CD14-positive monocyte (primary cell): Measurements from ENCODE around the gene STK39. TPM values are rescaled to one million over a fixed set of nuclear protein-coding genes. Genes with fewer than 3 reads are reported as not detected.

Experiments used
- DNase-seq, 3 donors: peaks; one replicate each; pipeline ENCODE4 v3.0.0-alpha.2; 2011 to 2022
- H2AFZ ChIP-seq: 2 replicates; pipeline ENCODE4 v1.6.0; 2012; ENCODE audit warnings: mild to moderate bottlenecking, low read depth, low read length, inconsistent platforms; ENCODE audit not compliant: insufficient read depth, poor library complexity, severe bottlenecking
- H3K27ac ChIP-seq, 2 donors: 1 replicate in 1 of 2; 2 replicates in 1 of 2; pipeline ENCODE4 v1.5.1; 2012 to 2013; ENCODE audit warnings: low read length in 2 of 2, control low read depth in 1 of 2, inconsistent platforms in 1 of 2, low read depth in 1 of 2, mild to moderate bottlenecking in 1 of 2
- H3K27me3 ChIP-seq, 2 donors: one replicate each; pipeline versions ENCODE4 v1.6.0 to v1.6.1; 2011 to 2013; ENCODE audit warnings: low read length in 2 of 2; ENCODE audit not compliant: control insufficient read depth in 2 of 2, insufficient read depth in 2 of 2
- H3K36me3 ChIP-seq, 2 donors: replicated peaks in 1 of 2; 1 replicate in 1 of 2; 2 replicates in 1 of 2; pipeline versions ENCODE4 v1.5.1 to v1.6.1; 2012 to 2013; ENCODE audit warnings: low read length in 2 of 2, control low read depth in 1 of 2, inconsistent platforms in 1 of 2, mild to moderate bottlenecking in 1 of 2; ENCODE audit not compliant: insufficient read depth in 2 of 2, control insufficient read depth in 1 of 2
- H3K4me1 ChIP-seq, 2 donors: 1 replicate in 1 of 2; 2 replicates in 1 of 2; pipeline versions ENCODE4 v1.5.1 to v1.6.1; 2012 to 2013; ENCODE audit warnings: low read length in 2 of 2, control low read depth in 1 of 2, inconsistent platforms in 1 of 2, mild to moderate bottlenecking in 1 of 2, moderate library complexity in 1 of 2; ENCODE audit not compliant: insufficient read depth in 2 of 2, control insufficient read depth in 1 of 2
- H3K4me2 ChIP-seq: replicated peaks from 2 replicates; pipeline ENCODE3; 2012; ENCODE audit warnings: low read length, moderate library complexity, mild to moderate bottlenecking; ENCODE audit not compliant: poor library complexity, severe bottlenecking; ENCODE audit errors: extremely low read depth
- H3K4me3 ChIP-seq, 3 experiments: fragments of 200-600 bp in 1 of 3; sonication (generic) in 1 of 3; replicated peaks in 1 of 3; 1 replicate in 2 of 3; 2 replicates in 1 of 3; pipeline ENCODE4 v1.5.1; 2011 to 2013; ENCODE audit warnings: low read length in 3 of 3, mild to moderate bottlenecking in 3 of 3, control low read depth in 2 of 3, low read depth in 2 of 3, inconsistent platforms in 1 of 3, moderate library complexity in 1 of 3
- H3K79me2 ChIP-seq: 2 replicates; pipeline ENCODE4 v1.6.0; 2012; ENCODE audit warnings: mild to moderate bottlenecking, control low read depth, inconsistent platforms, low read length, moderate library complexity; ENCODE audit not compliant: insufficient read depth
- H3K9ac ChIP-seq: 2 replicates; pipeline ENCODE4 v1.6.0; 2017; ENCODE audit warnings: low read length, mild to moderate bottlenecking; ENCODE audit not compliant: insufficient read depth, poor library complexity, severe bottlenecking
- H3K9me3 ChIP-seq, 2 donors: replicated peaks in 1 of 2; 1 replicate in 1 of 2; 2 replicates in 1 of 2; pipeline versions ENCODE4 v1.5.1 to v1.6.1; 2012 to 2013; ENCODE audit warnings: low read length in 2 of 2, control low read depth in 1 of 2; ENCODE audit not compliant: control insufficient read depth in 1 of 2, insufficient read depth in 1 of 2
- H4K20me1 ChIP-seq: 2 replicates; pipeline ENCODE4 v1.6.0; 2012; ENCODE audit warnings: mild to moderate bottlenecking, low read length, control low read depth, moderate library complexity; ENCODE audit not compliant: insufficient read depth
- H3K27ac Mint-ChIP-seq, 7 donors: one replicate each; pipeline ENCODE4 v1.8.0; 2020; ENCODE audit warnings: mild to moderate bottlenecking in 7 of 7, mixed read lengths in 7 of 7, moderate library complexity in 6 of 7, inconsistent platforms in 2 of 7
- H3K27me3 Mint-ChIP-seq, 3 donors: one replicate each; pipeline ENCODE4 v1.8.0; 2021 to 2022; ENCODE audit warnings: low read depth in 3 of 3, mild to moderate bottlenecking in 3 of 3, mixed read lengths in 3 of 3, moderate library complexity in 3 of 3, inconsistent platforms in 1 of 3
- H3K36me3 Mint-ChIP-seq, 2 donors: one replicate each; pipeline ENCODE4 v1.8.0; 2020; ENCODE audit warnings: mixed read lengths in 2 of 2, inconsistent platforms in 1 of 2, mild to moderate bottlenecking in 1 of 2
- H3K4me1 Mint-ChIP-seq: one replicate; pipeline ENCODE4 v1.8.0; 2020; ENCODE audit warnings: mild to moderate bottlenecking, mixed read lengths
- H3K4me3 Mint-ChIP-seq, 2 donors: one replicate each; pipeline ENCODE4 v1.8.0; 2020; ENCODE audit warnings: mild to moderate bottlenecking in 2 of 2, mixed read lengths in 2 of 2, moderate library complexity in 1 of 2
- H3K9me3 Mint-ChIP-seq, 7 donors: one replicate each; pipeline ENCODE4 v1.8.0; 2020 to 2022; ENCODE audit warnings: mixed read lengths in 7 of 7, mild to moderate bottlenecking in 6 of 7, moderate library complexity in 6 of 7, inconsistent platforms in 2 of 7
- WGBS: methylation state at CpG from one replicate; pipeline ENCODE4 v1.1.5; 2013; ENCODE audit warnings: missing lambda C conversion rate; ENCODE audit not compliant: insufficient coverage; 5-methylcytosine and 5-hydroxymethylcytosine counted together
- intact Hi-C, 2 donors: fragments of 100-400 bp; cut with micrococcal nuclease; formaldehyde crosslinking; loops; one replicate each; pipeline versions ENCODE4 v1.15.0 to v1.15.1; 2023
- polyA plus RNA-seq, 3 donors: library from polyadenylated mRNA; depleted of rRNA in 1 of 3; unstranded in 2 of 3; stranded (reverse) in 1 of 3; fragments of 300-500 nt in 2 of 3; fragments of >200 nt in 1 of 3; fragmentation: Illumina TruSeq in 2 of 3; gene quantifications; 1 replicate in 2 of 3; 2 replicates in 1 of 3; pipeline ENCODE4 v1.2.3, GENCODE V29; 2012 to 2021
- TF ChIP-seq, protein P1 (sequence below): fragments of 200-600 bp; IDR thresholded peaks from one replicate; pipeline ENCODE4 v1.8.0; 2022; ENCODE audit warnings: antibody characterized with exemption, mild to moderate bottlenecking

Gene STK39
- polyA plus RNA-seq, 3 donors: 1.2 to 2.7 (median 2.6) TPM

- Histone ChIP-seq H3K9me3 (no peaks in the 10 kb centered on the region), H3K4me1 (peaks cover 13 to 15% of the 10 kb centered on the region in 2 donors), H3K36me3 (no peaks in the 10 kb centered on the region), H3K4me3 (no peak overlapping the region), H4K20me1 (peaks cover 63% of the 10 kb centered on the region), H3K4me2 (no peak overlapping the region), H3K27ac (no peak overlapping the region), H2AFZ (no peak overlapping the region), H3K79me2 (peaks cover 83% of the 10 kb centered on the region), H3K9ac (no peak overlapping the region), H3K27me3 (no peaks in the 10 kb centered on the region)
- 84% methylated on average over 5 of the region's 5 CpGs for WGBS
- H3K4me1 Mint-ChIP-seq: peaks cover 33% of the 10 kb centered on the region
- no peak for DNase-seq
- H3K27me3 Mint-ChIP-seq: peaks cover 0 to 2% (median 0%) of the 10 kb centered on the region in 3 donors
- H3K36me3 Mint-ChIP-seq: peaks cover 0 to 5% of the 10 kb centered on the region in 2 donors
- no peak overlapping the region for H3K27ac Mint-ChIP-seq
- no peak overlapping the region for H3K4me3 Mint-ChIP-seq
- TF ChIP-seq, protein P1, sequence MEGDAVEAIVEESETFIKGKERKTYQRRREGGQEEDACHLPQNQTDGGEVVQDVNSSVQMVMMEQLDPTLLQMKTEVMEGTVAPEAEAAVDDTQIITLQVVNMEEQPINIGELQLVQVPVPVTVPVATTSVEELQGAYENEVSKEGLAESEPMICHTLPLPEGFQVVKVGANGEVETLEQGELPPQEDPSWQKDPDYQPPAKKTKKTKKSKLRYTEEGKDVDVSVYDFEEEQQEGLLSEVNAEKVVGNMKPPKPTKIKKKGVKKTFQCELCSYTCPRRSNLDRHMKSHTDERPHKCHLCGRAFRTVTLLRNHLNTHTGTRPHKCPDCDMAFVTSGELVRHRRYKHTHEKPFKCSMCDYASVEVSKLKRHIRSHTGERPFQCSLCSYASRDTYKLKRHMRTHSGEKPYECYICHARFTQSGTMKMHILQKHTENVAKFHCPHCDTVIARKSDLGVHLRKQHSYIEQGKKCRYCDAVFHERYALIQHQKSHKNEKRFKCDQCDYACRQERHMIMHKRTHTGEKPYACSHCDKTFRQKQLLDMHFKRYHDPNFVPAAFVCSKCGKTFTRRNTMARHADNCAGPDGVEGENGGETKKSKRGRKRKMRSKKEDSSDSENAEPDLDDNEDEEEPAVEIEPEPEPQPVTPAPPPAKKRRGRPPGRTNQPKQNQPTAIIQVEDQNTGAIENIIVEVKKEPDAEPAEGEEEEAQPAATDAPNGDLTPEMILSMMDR: no peak
- intact Hi-C loops: loop anchor here (10.0 kb wide), 2 partner anchors 76 to 106 kb away; no protein-coding TSS in a partner anchor
- H3K9me3 Mint-ChIP-seq: no peaks in the 10 kb centered on the region
These were observed 6.2 kb downstream of the STK39 start for GRCh38 chr2:168241208-168241607.

- TF ChIP-seq, protein P1: no peak
- H4K20me1 ChIP-seq: peaks cover 46% of the 10 kb centered on the region
- no peak overlapping the region for H3K9ac ChIP-seq
- H3K27me3 ChIP-seq: no peaks in the 10 kb centered on the region
- peaks cover 65% of the 10 kb centered on the region for H3K79me2 ChIP-seq
- H3K9me3 ChIP-seq: no peaks in the 10 kb centered on the region
- Mint-ChIP-seq H3K4me3 (no peak overlapping the region), H3K9me3 (no peaks in the 10 kb centered on the region), H3K27ac (no peak overlapping the region), H3K4me1 (peaks cover 17% of the 10 kb centered on the region), H3K27me3 (no peaks in the 10 kb centered on the region), H3K36me3 (peaks cover 0 to 4% of the 10 kb centered on the region in 2 donors)
- no peaks in the 10 kb centered on the region for H3K36me3 ChIP-seq
- intact Hi-C loops: no loop called here
- no peak overlapping the region for H3K4me2 ChIP-seq
- no CpG with 5 or more reads among the region's 5 CpGs for WGBS
- no peak overlapping the region for H3K27ac ChIP-seq
- no peaks in the 10 kb centered on the region for H3K4me1 ChIP-seq
- DNase-seq: no peak
- H2AFZ ChIP-seq: no peak overlapping the region
- no peak overlapping the region for H3K4me3 ChIP-seq
These were observed 8.1 kb downstream of the STK39 start for GRCh38 chr2:168239281-168239680.
